NCI-H524 (cell line): Measurements from ENCODE around the gene ACADVL.
A peak's percentile ranks its signal among the peaks of the same experiment; 100 is the strongest.

Experiments
- DNase-seq, 2 experiments: peaks; one replicate each; lab custom pipeline; 2025; lab: John Stamatoyannopoulos, UW

ACADVL gene

DNA sequence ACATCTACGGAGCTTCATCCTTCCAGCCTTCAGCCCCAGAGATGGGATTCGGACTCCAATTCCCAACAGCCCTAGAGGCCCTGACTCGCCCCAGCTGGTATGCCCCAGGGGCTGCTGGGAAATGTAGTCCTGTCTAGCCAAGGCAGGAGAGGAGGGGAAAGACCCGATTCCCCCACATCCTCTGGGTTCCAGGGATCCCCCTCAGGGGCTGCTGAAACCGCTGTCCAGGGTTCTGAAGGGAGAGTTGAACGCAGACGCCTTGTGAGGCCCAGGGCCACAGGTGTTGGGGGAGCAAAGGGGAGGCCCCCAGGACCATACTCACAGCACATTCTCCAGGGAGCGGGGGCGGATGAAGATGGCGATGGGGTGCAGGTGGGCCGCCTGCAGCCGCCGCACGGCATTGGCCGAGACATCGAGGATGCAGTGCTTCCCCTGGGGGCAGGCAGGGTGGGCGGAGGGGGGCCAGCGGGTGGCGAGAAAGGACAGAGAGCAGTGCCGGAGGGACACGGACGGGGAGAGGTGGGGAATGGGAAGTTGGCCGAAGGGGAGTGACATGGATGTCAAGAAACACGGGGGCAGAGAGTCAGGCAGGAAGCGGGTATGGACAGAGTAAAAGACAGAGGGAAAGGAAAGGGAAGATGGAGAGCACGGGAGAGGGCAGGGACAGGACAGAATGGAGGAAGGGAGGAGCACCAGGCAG lies 28.0 kb upstream of the ACADVL start:
- DNase-seq, result peak in 1 of 2 experiments; percentile 42

DNA sequence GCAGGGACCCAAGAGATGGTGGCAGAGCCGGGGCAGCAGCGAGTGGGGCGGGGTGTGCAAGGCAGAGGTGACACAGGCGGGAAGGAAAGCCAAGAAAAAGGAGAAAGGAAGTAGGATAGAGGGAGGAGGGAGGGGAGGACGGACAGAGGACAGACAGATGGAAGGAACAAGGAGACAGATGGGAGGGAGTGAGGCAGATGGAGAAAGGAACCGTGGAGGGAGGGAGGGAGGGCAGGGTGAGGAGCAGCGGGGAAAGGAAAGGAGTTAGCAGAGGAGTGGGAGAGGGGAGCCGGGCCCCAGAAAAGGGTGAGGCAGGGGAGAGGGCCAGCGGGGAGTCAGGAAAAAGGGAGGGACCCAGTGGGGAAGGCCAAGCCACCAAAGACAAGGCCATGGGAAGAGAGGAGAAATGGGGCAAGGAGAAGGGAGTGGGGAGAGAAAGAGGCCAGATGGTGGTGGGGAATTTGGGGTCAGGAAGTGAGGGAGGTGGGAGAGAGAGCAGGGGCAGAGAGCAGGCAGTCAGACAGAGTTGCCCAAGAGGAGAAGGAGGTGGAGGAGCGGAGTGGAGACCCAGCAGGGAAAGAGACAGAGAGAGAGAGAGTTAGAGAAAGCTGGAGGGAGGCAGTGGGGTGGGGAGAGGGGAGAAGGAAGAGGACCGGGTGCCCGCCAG lies 27.3 kb upstream of the ACADVL start:
- DNase-seq, result peak; percentile 46 to 70

DNA sequence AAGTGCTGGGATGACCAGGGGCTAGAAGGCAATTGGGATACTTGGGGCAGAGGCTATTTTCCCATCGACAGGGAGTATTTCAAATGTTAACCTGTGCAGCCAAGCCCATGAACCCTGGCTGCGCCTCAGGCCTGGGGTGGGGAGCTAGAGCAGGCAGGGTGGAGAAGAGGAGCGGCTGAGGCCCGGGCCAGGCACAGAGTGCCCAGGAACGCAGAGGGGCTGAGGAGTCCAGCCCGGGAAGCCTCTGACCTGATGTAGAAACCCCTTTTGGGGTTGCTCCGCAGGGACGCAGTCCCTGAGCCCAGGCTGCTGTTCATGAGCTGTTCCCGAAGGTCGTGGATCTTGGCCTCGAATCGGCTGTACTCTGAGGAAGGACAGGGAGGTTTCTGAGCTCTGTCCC lies 23.8 kb upstream of the ACADVL start:
- DNase-seq, result no peak

DNA sequence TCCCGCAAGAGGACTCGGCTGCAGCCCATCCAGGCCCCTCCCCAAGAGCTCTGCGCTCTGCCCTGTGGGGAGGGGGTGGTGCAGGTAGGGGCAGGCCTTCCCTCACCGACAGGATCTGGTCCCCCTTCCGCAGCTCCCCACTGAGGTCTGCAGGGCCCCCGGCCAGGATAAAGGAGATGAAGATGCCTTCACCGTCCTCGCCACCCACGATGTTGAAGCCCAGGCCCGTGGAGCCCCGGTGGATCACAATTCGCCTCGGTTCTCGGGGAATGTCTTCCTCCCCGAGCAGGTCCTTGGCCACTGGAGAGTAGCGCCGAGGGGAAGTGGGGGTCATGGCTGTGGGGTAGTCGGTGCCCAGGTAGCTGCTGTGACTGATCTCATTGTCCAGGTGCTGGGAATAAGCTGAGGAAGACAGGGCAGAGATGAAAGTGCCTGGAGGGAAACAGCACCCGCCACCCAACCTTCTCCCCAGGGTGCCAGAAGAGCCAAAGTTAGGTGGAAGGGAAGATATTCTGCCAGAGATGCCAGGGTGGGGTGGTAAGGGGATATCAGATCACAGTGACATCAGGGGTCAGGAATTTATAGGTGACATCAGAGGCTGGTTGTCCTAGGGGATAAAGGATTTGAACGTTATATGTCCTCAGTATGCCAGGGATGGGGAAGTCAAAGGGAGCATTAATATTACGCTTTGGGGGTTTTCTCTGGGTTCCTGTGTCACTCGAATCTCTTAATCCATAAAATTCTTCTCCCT lies 22.9 kb upstream of the ACADVL start:
- no peak for DNase-seq

DNA sequence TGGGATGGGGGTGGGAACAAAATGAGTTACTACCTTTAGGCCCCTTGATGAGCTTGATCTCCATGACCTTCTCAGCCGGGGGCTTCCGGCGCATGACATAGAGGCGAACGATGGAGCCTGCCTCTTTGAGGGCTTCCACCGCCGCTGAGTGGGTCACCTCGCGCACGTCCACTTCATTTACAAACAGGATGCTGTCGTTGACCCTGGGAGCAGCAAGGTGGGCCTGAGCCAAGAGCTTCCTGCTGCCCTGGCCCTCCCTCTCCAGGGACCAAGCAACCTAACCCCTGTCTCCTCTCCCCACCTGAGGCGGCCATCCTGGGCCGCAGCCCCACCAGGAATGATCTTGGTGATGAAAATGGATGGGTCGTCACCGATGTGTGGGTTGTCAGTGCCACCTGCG lies 16.3 kb upstream of the ACADVL start:
- DNase-seq, result no peak

DNA sequence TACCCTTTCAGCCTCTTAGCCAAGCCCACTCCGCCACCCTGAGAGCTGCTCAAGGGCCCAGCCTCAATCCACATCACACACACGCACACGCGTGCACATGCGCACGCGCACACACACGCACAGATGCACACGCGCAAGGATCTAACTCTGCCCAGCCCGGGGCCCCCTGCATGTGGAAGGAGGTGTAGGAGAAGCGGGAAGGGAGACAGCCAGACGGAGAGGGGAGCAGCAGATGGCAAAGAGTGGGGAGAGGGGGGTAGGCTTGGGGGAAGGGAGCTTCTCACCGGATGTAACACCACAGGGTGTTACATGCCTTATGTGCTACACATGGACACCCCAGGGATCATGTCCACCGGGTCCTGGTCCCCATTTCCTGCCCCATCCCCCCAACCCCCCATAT lies 15.4 kb upstream of the ACADVL start:
- DNase-seq, result peak; percentile 58 to 87

DNA sequence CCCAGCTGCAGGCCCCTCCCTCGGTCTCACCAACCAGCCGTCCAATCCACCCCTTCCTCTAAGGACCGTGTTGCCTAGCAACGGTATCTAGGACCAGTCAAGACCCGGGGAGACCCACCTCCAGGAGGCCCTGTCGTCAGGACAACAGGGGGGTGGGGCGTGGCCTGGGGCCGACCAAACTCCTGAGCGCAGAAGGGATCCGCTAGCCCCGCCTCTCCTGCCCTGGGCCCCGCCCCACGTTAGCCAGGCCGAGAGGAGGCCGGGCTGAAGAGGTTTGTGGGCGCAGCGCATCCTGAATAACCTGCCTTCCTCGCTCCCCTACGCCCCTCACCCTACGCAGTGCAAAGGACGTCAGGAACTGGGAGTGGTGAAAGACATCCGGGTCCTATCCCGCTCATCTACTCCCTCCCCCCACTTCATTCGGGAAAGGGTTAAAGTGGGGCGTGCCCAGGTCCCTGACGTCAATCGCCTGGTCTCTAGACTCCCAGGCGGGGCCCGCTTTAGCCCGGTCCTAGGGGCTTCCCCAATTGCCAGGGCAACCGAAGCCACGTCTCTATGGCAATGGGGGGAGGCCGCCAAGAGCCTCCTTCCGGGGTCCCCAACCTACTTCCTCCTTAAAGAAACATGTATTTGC lies 14.8 kb upstream of the ACADVL start:
- DNase-seq, result peak; percentile 80 to 90

DNA sequence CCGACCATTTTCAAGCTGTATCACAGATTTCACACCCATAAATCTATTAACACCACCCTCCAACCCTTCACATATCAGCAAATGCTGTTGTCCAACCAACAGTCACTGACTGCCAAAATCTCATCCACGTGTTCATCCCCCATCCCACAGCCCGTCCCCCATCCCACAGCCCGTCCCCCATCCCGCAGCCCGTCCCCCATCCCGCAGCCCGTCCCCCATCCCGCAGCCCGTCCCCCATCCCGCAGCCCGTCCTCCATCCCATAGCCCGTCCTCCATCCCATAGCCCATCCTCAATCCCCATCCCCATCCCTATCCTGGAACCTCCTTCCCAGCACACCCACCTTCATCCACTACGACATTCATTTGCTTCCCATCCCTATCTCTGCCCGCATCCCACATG lies 14.2 kb upstream of the ACADVL start:
- no peak for DNase-seq

DNA sequence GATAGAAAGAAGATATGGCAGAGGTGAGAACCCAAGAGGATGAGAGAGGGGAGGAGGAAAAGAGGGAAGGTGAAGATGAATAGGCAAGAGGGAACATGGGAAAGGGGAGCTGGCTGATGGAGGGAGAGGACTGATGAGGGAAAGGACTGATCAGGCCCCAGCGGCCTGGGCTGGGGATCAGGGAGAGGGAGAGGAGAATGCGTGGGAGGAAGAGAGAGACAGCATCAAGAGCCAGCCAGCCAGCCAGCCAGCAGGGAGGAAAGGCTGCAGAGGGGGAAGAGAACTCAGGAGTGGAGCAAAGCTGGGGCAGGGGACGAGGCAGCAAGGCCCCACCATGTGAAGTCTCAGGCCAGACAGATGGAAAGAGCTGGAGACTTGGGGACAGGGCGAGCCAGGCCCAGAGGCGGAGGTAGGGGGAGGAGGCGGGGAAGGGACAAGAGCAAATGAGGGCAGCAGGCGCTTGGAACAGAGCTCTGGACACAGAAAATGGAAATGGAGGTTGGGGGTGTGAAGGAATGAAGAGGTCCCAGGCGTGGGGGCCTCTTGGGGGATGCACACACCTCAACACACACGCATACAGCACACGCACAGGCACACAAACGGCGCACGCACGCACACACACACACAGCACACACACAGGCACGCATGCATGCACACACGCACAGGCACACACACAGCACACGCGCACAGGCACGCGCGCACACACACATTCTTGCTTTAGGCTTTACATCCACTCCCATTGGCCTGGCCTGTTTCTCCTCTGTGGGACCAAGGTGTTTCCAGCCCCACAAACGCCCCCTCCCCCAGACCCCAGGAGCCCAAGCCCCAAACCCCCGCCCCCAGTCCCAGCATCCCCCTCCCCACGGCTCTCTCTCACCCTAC lies 12.4 kb upstream of the ACADVL start:
- DNase-seq, result no peak

DNA sequence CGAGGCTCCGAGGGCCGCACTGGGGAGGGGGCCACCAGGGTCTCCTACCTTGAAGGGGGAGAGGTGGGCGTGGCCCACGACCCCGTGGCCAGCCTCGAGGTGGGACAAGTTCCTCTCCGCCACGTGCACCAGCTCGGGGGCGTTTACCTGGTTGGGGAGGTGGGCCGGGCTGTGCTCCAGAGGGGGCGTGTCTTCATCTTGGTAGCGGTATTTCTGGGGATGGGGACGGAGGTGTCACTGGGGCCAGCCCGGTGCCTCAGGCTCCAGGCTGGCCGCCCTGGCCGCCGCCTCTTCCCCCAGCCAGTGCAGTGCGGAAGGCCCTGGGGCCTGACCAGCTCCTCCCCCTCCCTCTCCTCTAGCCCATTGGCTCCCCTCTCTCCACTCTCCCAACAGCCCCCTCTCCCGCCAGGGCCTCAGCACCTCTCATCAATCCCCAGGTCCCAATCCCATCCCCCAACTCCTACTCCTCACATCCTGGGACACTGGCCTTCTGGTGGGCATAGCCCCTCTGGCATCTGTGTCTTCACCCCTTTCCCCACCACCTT lies 11.6 kb upstream of the ACADVL start:
- DNase-seq, result no peak

DNA sequence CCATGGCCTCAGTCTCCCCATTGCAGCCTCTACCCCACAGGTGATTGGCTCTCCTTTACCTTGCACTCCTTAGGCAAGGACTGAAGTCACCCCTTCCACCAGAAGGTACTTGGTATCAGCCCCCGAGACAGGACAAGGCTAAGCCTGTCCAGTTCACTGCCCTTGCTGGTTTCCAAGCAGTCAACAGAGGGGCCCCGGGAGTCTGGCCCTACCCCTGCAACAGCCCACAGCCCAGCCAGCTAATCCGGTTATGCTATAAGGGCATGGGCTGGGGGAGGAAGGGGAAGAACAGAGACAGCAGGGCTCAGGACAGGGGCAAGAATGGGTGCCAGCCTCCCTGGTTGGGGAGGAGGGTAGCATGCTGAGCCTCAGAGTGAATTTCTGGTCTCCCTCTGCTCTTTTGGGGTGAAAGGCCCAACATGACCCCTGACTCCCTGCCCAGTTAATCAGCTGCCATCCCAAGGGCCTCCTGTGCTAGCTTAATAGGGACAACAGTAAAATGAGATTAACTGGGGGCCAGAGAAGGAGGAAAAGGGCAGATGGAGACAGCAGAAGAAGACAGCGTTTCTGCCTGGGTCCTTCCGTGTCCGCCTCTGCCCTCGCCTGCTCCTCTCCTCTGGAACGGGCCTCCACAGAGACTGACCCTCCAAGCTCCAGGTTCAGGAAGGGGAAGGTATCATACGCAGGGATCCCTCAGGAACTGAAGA lies 10.8 kb upstream of the ACADVL start:
- DNase-seq, result no peak

DNA sequence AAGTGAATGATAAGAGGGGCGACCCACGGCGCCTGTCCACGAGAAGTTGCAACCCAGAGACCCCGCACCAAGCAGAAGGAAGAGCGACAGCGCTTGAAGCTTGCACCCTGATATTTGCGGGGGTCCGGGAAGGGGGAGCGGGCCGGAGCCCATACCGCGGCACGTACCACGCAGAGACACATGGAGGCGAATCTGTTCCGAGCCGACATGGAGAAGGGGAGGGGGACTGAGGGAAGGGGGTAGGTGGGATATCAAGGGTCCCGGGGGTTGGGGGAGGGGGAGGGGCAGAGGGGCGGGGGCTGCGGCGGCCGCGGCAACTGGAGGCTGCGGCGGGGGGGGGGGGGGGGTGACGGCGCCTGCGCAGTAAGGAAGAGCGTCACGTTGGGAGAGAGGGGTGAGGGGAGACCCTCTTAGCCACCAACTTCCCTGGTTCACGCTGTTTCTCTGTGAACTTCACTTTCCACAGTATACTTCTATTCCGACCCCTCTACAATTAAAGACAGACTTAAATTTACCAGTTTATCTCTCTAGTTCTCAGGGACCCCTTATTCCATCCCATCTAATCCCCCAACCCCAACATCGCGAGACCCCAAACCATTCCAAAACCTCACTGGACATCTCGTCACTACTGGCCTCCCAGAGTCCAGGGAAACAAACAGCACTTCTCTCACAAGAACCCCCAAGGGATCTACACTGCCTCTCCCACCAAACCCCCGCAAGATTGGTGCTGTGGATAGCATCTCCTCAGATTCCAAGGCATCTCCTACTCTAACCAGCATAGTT lies 8.1 kb upstream of the ACADVL start:
- no peak for DNase-seq

DNA sequence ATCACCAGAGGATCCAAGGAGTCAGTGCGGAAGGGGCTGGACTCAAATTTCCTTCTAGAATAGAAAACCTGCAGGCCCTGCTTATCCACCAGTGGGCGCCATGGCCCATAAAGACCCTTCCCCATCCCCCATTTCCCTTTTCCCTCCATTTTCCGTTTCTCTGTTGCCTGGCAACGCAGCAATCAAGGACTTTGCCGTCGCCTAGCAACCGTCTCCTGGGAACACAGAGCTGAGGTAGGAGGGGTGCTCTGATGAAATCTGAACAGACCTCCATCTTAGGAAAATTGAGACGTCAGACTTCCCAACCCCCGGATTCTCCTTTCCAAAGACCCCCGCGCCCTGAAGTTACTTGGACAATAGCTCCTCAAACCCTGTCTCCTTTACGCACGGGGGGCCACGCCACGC lies 5.8 kb upstream of the ACADVL start:
- DNase-seq, result peak; percentile 79 to 90

DNA sequence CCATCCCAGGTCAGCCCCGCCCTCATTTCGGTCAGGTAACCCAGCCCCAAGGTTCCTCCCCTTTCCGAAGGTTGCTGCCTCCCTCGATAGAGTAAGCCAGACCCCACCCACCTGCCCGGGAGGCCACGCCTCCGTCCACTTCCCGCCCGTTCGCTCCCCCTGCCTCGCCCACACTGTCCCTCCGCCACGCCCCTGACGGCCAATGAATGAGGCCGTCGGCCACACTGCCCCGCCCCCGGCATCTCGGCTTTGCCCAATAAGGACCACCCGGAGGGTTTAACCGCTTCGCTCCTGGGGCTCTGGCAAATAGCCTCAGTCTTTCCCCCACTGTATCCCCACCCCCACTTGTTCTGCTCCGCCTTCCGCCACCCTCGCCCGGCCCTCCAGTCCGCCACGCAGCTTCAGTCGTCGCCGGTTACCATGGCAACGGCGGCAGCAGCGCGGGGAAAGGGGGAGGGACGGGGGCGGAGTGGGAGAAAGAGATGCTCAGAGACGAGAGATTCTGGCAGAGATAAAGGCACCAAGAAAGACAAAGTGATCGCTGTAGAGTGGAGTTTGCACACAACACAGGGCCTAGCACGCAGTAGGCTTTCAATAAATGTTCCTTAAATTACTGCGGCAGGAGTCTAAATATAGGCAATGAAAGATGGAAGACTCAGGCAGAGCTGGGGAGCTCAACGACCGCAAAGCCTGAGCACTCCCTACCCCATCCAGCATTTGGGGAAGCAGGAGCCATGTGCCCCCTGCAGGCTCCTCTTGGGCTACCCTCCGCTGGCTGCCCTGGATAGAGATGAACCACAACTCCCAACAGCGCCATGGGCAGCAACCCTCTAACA lies 5.2 kb upstream of the ACADVL start:
- peak; percentile 82 to 93 for DNase-seq

DNA sequence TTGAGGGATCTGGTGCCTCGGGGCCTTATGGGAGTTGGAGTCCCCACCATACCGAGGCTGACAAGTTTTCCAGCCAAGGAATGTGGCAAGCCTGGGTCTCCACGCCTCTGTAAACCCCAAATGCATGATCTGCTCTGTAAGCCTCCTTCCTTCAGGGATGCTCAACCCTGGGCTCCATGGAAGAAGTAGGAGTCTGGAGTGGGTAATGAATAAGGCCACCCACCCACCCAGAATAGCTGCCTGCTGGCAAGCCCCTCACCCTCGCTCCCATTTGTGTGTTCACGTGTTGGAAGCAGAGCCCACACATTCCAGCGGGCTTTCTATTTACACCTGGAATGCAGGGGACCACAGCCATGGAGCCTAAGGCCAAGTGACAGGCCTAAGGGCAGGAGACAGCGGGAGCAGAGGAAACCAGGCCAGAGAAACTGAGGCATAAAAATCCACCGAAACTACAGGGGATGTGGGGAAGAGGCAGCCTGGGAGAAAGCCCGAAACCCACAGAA lies 4.6 kb upstream of the ACADVL start:
- no peak for DNase-seq

DNA sequence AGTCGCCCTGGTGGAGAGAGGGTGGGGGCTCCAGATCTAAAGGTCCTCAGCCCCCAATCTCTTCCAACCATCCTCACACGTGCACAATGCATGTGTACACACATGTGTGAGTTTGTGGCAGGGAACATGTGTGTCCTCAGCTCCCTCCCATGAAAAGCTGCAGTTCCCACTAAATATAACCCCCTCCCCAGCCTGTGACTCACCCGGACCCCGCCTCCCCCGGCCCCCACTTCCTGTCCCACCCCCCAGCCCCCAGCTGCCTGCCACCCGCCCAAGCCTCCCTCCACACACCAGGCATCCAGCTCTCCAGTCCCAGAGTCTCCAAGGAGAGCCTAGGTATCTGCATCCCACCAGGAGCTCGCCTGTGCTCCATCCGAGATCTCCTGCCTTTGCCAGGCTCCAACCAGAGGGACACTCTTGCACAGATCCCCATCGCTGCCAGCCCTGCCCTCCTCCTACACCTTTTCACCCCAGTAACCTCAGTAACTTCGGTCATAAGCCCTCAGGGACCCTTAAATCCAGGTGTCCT lies 4.0 kb upstream of the ACADVL start:
- DNase-seq, result no peak

DNA sequence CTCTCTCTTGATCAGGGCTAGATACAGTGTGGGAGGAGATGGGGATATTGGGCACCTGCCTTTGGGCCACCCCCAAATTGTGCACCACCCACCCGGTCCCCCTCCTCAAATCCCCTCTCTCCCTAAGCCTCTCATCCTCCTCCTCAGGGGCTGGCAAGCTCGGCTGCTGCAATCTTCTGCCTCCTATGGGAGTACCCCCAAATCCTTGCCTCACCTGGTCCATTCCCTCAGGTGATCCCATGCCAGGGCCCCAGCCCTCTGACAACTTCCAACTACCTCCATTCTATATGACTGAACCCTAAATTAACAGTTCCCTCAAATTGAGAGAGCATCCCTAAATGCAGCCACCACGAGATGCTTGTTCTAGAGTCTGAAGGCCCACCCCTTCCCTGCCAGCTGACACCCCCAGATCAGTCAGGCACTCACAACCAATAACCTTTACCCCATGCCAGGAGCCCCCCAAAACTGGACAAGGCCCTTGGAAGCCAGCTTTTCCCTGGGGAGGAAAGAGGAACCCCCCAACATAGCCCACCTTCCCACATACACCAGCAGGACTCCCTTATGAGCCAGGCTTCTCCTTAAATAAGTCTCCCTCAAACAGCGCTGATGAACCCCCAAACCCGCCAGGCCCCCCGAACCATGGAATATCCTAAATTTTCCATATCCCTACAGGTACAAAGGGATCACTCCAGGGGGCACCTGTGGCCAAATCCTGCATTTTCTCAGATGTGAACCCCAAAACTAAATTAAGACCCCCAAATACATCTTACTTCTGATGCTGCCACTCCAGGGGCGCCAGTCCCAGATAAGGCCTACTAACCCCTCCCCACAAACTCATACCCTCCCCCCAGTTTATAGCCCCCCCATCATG lies 3.3 kb upstream of the ACADVL start:
- no peak for DNase-seq
